Gastrocnemius medialis (tissue), 4 donors: Measurements from ENCODE around the gene CSNK2A2. TPM values are rescaled to one million over a fixed set of nuclear protein-coding genes. Genes with fewer than 3 reads are reported as not detected.

Experiments
- ATAC-seq, 2 donors: fragments of 150-250 bp; one replicate each; pipeline ENCODE4 v1.9.1; 2016
- DNase-seq, 2 donors: peaks; one replicate each; pipeline ENCODE4 v3.0.0-alpha.2; 2019
- H3K27ac ChIP-seq, 4 donors: fragments of 200-600 bp; sonication (generic); 1 replicate in 1 of 4; 2 replicates in 3 of 4; pipeline ENCODE4 v1.5.1; 2016 to 2018; ENCODE audit warnings: mild to moderate bottlenecking in 2 of 4, moderate library complexity in 1 of 4
- H3K27me3 ChIP-seq, 3 donors: fragments of 200-600 bp; sonication (generic) in 2 of 3; 1 replicate in 1 of 3; 2 replicates in 2 of 3; pipeline versions ENCODE4 v1.5.1 to v1.6.0; 2016 to 2019; ENCODE audit warnings: mild to moderate bottlenecking in 1 of 3, moderate library complexity in 1 of 3
- H3K36me3 ChIP-seq, 2 donors: fragments of 200-600 bp; sonication (generic) in 1 of 2; one replicate each; pipeline ENCODE4 v1.5.1; 2017 to 2018
- H3K4me1 ChIP-seq, 2 donors: fragments of 200-600 bp; sonication (generic) in 1 of 2; one replicate each; pipeline ENCODE4 v1.5.1; 2016 to 2017; ENCODE audit warnings: mild to moderate bottlenecking in 2 of 2
- H3K4me3 ChIP-seq, 4 donors: fragments of 200-600 bp; sonication (generic) in 3 of 4; 1 replicate in 1 of 4; 2 replicates in 3 of 4; pipeline ENCODE4 v1.5.1; 2016 to 2019; ENCODE audit warnings: mild to moderate bottlenecking in 2 of 4
- H3K9me3 ChIP-seq, 3 donors: fragments of 200-600 bp; sonication (generic) in 2 of 3; 1 replicate in 1 of 3; 2 replicates in 2 of 3; pipeline ENCODE4 v1.5.1; 2016 to 2019
- CTCF ChIP-seq, 5 experiments: fragments of 450-650 bp in 3 of 5; fragments of 200-600 bp in 2 of 5; sonication (generic) in 2 of 5; IDR thresholded peaks in 4 of 5; conservative IDR thresholded peaks in 1 of 5; 1 replicate in 4 of 5; 2 replicates in 1 of 5; pipeline ENCODE4 v1.5.1; 2016 to 2019; ENCODE audit warnings: antibody characterized with exemption in 5 of 5, mild to moderate bottlenecking in 3 of 5, moderate library complexity in 3 of 5
- POLR2A ChIP-seq, 2 donors: fragments of 450-650 bp; IDR thresholded peaks; one replicate each; pipeline ENCODE4 v1.6.1; 2017; ENCODE audit warnings: antibody characterized with exemption in 2 of 2, mild to moderate bottlenecking in 2 of 2, moderate library complexity in 2 of 2
- in situ Hi-C, 4 donors: fragments of 200-750 bp; cut with MboI; loops; one replicate each; pipeline versions ENCODE4 v1.15.0 to v1.8.0; 2017; ENCODE audit warnings: low sequenced_read_pairs in 4 of 4
- intact Hi-C: fragments of 100-400 bp; cut with DNase I; formaldehyde crosslinking; loops from one replicate; pipeline ENCODE4 v1.15.1; 2023; ENCODE audit warnings: low total_unique reads
- total RNA-seq, 4 donors: library from RNA; depleted of rRNA; stranded (reverse); fragments of >200 nt; gene quantifications; one replicate each; pipeline versions ENCODE4 v1.1.0 to v1.2.3, GENCODE V29; 2016

Gene CSNK2A2
- total RNA-seq, 4 donors from 2014 or later, result 14.0 to 29.5 (median 20.4) TPM

- Histone ChIP-seq H3K4me1 (peaks cover 0 to 9% of the 10 kb centered on the region in 2 donors), H3K36me3 (peaks cover 5 to 32% of the 10 kb centered on the region in 2 donors), H3K27me3 (no peaks in the 10 kb centered on the region), H3K27ac (no peak overlapping the region), H3K9me3 (no peaks in the 10 kb centered on the region), H3K4me3 (no peak overlapping the region)
- no peak for DNase-seq
- ATAC-seq, result no peak
- intact Hi-C loops (no loop called here), in situ Hi-C loops (no loop called here)
- no peak for TF ChIP-seq CTCF (IDR thresholded peaks at IDR 0.05 in 4 of 5, conservative IDR thresholded peaks at IDR 0.05 in 1 of 5)
- no peak for TF ChIP-seq POLR2A (IDR thresholded peaks at IDR 0.05)
Measured at GRCh38 chr16:58111302-58111627, 86.6 kb downstream of the CSNK2A2 start.

GRCh38 chr16:58110571-58111301 is 87.2 kb downstream of the CSNK2A2 start:
- H3K27me3 ChIP-seq, result no peaks in the 10 kb centered on the region
- H3K36me3 ChIP-seq, result peaks cover 5 to 26% of the 10 kb centered on the region in 2 donors
- H3K9me3 ChIP-seq, result no peaks in the 10 kb centered on the region
- ATAC-seq (no peak), DNase-seq (no peak)
- H3K4me1 ChIP-seq, result peaks cover 0 to 4% of the 10 kb centered on the region in 2 donors
- intact Hi-C loops (no loop called here), in situ Hi-C loops (no loop called here)
- TF ChIP-seq CTCF (IDR thresholded peaks at IDR 0.05 in 4 of 5, conservative IDR thresholded peaks at IDR 0.05 in 1 of 5), result no peak
- TF ChIP-seq POLR2A (IDR thresholded peaks at IDR 0.05), result no peak
- H3K27ac ChIP-seq, result no peak overlapping the region
- no peak overlapping the region for H3K4me3 ChIP-seq

GRCh38 chr16:58109881-58110280 is 88.0 kb downstream of the CSNK2A2 start:
- in situ Hi-C loops, result no loop called here
- ATAC-seq (no peak), DNase-seq (no peak)
- intact Hi-C loops, result no loop called here
- no peak overlapping the region for H3K4me3 ChIP-seq
- H3K36me3 ChIP-seq, result peaks cover 5 to 18% of the 10 kb centered on the region in 2 donors
- no peaks in the 10 kb centered on the region for H3K27me3 ChIP-seq
- no peak overlapping the region for H3K27ac ChIP-seq
- no peaks in the 10 kb centered on the region for H3K4me1 ChIP-seq
- no peaks in the 10 kb centered on the region for H3K9me3 ChIP-seq
- no peak for TF ChIP-seq CTCF (IDR thresholded peaks at IDR 0.05 in 4 of 5, conservative IDR thresholded peaks at IDR 0.05 in 1 of 5)

GRCh38 chr16:58109330-58109729 is 88.6 kb downstream of the CSNK2A2 start:
- in situ Hi-C loops, result no loop called here
- ATAC-seq, result no peak
- TF ChIP-seq CTCF (IDR thresholded peaks at IDR 0.05 in 4 of 5, conservative IDR thresholded peaks at IDR 0.05 in 1 of 5) (no peak), POLR2A (IDR thresholded peaks at IDR 0.05) (no peak)

More at GRCh38 chr16:58109330-58109729, 88.6 kb downstream of the CSNK2A2 start:
- H3K4me1 ChIP-seq, result no peaks in the 10 kb centered on the region
- intact Hi-C loops, result no loop called here
- no peak overlapping the region for H3K4me3 ChIP-seq
- no peak for DNase-seq
- H3K9me3 ChIP-seq, result no peaks in the 10 kb centered on the region
- H3K36me3 ChIP-seq, result peaks cover 5 to 12% of the 10 kb centered on the region in 2 donors
- H3K27ac ChIP-seq, result no peak overlapping the region
- no peaks in the 10 kb centered on the region for H3K27me3 ChIP-seq

Other genes with a start within 250 kb of the CSNK2A2 start
- gene CNGB1, start 227.0 kb downstream of the CSNK2A2 start, total RNA-seq, result not detected
- 1 to 10 TPM; 4.4 to 7.5 (median 6.7) TPM for gene ZNF319, start 197.4 kb downstream of the CSNK2A2 start, total RNA-seq
- gene USB1, start 196.7 kb downstream of the CSNK2A2 start, total RNA-seq, result 10 to 100 TPM in 2 of 4 donors, 1 to 10 TPM in 2; 5.7 to 31.2 (median 15.9) TPM
- gene MMP15, start 172.4 kb downstream of the CSNK2A2 start, total RNA-seq, result 1 to 10 TPM; 2.9 to 8.1 (median 4.9) TPM
- gene CFAP20, start 68.7 kb downstream of the CSNK2A2 start, total RNA-seq, result 10 to 100 TPM in 2 of 4 donors, 1 to 10 TPM in 2; 6.5 to 16.0 (median 9.1) TPM
- not detected for gene PRSS54, start 96.9 kb upstream of the CSNK2A2 start, total RNA-seq
- 1 to 10 TPM in 2 of 4 donors, under 1 TPM in 2; 0.55 to 3.3 (median 1.0) TPM for gene GINS3, start 194.4 kb upstream of the CSNK2A2 start, total RNA-seq